ENCODE results near the gene PXN. TPM values are rescaled to one million over a fixed set of nuclear protein-coding genes. Genes with fewer than 3 reads are reported as not detected.

Gene PXN
- total RNA-seq, 2 donors from 2014 or later, result 29.3 to 35.9 TPM

DNA sequence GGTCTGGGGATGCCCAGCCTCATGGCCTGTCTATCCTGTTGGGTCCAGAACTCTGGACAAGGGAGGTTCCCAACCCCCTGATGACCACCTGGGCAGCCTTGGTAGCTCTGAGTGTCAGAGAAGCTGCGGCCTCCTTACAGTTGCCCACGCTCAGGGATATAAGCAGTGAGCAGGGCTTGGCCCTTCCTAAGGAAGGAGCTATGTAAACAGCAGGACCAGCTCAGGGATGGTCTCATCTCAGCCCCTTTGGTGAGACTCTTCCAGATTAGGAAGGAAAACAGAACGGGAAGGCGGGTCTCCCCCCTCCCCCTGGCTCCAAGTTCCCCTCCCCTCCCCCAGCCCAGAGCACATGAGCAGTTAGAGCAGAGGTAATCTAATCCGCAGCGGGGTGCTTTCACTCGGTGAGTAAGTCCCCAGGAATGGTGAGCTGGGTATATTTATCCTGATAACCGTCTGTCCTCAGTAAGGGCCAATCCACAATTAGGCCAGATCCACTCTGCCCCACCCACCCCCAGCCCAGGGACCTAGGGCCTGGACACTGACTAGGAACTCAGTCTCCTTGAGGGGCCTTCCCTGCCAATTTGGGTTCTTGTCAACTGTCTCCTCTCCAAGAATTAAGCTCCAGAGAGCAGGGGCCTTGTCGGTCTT, 35.1 kb downstream of the PXN start:
- DNase-seq (peak; percentile 47 to 70 (median 63)), ATAC-seq (peak; percentile 15)
- H3K36me3 ChIP-seq (replicated peaks in 1 of 2; ENCODE audit: insufficient read depth in 1 of 2, low read depth in 2 of 2), result no peaks in the 10 kb centered on the region
- no peak overlapping the region for H3K4me3 ChIP-seq
- TF ChIP-seq, protein P1, sequence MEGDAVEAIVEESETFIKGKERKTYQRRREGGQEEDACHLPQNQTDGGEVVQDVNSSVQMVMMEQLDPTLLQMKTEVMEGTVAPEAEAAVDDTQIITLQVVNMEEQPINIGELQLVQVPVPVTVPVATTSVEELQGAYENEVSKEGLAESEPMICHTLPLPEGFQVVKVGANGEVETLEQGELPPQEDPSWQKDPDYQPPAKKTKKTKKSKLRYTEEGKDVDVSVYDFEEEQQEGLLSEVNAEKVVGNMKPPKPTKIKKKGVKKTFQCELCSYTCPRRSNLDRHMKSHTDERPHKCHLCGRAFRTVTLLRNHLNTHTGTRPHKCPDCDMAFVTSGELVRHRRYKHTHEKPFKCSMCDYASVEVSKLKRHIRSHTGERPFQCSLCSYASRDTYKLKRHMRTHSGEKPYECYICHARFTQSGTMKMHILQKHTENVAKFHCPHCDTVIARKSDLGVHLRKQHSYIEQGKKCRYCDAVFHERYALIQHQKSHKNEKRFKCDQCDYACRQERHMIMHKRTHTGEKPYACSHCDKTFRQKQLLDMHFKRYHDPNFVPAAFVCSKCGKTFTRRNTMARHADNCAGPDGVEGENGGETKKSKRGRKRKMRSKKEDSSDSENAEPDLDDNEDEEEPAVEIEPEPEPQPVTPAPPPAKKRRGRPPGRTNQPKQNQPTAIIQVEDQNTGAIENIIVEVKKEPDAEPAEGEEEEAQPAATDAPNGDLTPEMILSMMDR (IDR thresholded peaks at IDR 0.05), result no peak
- no peak for TF ChIP-seq POLR2A (IDR thresholded peaks at IDR 0.05)
- intact Hi-C loops (cut with DNase I), result no loop called here
- H3K27ac ChIP-seq, result peak overlapping the region; percentile 80 to 88 (median 81)
- peaks cover 83% of the 10 kb centered on the region for H3K4me1 ChIP-seq
- no peaks in the 10 kb centered on the region for H3K9me3 ChIP-seq
- 26 to 58% methylated on average over 3 to 9 of the region's 9 CpGs for WGBS, 2 donors
- no peaks in the 10 kb centered on the region for H3K27me3 ChIP-seq

DNA sequence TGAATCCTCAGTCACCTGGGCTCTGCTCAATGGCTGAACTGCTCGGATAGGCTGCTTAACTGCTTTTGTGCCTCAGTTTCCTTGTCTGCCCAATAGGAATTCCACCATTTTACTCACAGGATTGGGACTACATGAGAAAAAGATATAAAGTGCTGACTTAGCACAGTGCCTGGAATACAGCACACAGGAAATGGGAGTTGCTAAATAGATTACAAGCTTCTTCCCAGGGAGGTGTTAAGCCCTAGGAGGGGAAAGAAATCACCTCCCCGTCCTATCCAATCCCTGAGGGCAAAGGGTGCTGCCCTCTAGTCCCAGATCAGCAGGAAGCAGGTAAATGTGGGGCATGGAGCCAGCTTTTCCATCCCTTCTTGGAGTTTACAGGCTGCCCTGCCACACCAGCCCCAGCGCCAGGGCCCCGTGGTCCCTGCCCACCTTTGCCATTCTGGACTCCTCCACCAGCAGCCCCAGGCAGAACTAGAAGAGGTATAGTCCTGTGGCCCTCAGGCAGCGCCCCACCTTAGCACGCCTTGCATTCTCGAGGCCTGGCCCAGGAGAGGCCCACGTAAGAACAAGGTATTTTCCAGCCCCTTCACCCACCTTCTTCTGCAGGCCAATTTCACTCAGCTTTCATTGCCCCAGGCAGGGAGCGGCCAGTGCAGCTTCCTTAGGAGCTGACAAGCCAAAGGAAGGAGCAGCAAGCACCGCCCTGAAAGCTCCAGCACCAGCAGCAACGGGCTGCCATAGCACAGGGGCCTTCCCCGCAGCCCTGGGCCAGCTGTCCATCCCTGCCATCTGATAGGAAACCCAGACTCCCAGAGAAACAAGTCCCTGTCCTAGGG, 35.8 kb downstream of the PXN start:
- H3K9me3 ChIP-seq, result no peaks in the 10 kb centered on the region
- intact Hi-C loops (cut with DNase I), result loop anchor here (5.0 kb wide), 1 partner anchor 38 kb away; the partner anchor contains the start of gene PXN
- H3K27me3 ChIP-seq, result no peaks in the 10 kb centered on the region
- H3K36me3 ChIP-seq (replicated peaks in 1 of 2; ENCODE audit: insufficient read depth in 1 of 2, low read depth in 2 of 2), result no peaks in the 10 kb centered on the region
- peak overlapping the region; percentile 80 to 88 (median 81) for H3K27ac ChIP-seq
- WGBS, 2 donors, result 59 to 64% methylated on average over 11 to 12 of the region's 12 CpGs
- peaks cover 83% of the 10 kb centered on the region for H3K4me1 ChIP-seq
- ATAC-seq (no peak), DNase-seq (no peak)
- TF ChIP-seq POLR2A (IDR thresholded peaks at IDR 0.05), result no peak
- TF ChIP-seq, protein P1 (IDR thresholded peaks at IDR 0.05), result no peak
- H3K4me3 ChIP-seq, result no peak overlapping the region

DNA sequence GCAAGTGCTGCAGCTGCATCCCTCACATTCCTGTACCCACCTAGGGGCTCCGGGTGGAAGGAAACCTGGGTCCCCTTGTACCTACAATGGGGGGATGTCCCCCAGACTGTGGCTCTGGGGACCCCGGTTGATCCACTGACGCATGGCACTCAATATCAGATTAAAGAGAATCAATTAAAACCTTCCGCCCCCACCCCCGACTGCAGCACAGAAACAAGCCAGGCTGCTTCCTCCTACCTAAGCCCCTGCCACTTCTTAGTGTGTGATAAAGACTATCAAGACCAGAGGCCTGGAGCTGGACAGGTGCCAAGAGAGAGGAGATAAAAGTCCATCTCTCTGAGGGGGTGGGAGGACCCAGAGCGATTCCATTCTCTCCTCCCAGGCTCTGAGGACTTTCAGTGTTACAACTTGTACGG, 36.5 kb downstream of the PXN start:
- DNase-seq (peak in 1 of 4 donors; percentile 43), ATAC-seq (no peak)
- Histone ChIP-seq H3K27ac (peak overlapping the region; percentile 80 to 88 (median 81)), H3K4me1 (peaks cover 83% of the 10 kb centered on the region), H3K9me3 (no peaks in the 10 kb centered on the region), H3K4me3 (no peak overlapping the region), H3K36me3 (replicated peaks in 1 of 2; ENCODE audit: insufficient read depth in 1 of 2, low read depth in 2 of 2) (no peaks in the 10 kb centered on the region), H3K27me3 (no peaks in the 10 kb centered on the region)
- intact Hi-C loops (cut with DNase I), result loop anchor here (5.0 kb wide), 1 partner anchor 38 kb away; the partner anchor contains the start of gene PXN
- WGBS, 2 donors, result 28 to 50% methylated on average over 6 to 7 of the region's 7 CpGs
- no peak for TF ChIP-seq POLR2A (IDR thresholded peaks at IDR 0.05)
- TF ChIP-seq, protein P1 (IDR thresholded peaks at IDR 0.05), result no peak

- 13 to 18% methylated on average over 7 to 23 of the region's 23 CpGs for WGBS, 2 donors
- no peaks in the 10 kb centered on the region for H3K36me3 ChIP-seq (replicated peaks in 1 of 2; ENCODE audit: insufficient read depth in 1 of 2, low read depth in 2 of 2)
- no peaks in the 10 kb centered on the region for H3K27me3 ChIP-seq
- H3K9me3 ChIP-seq, result no peaks in the 10 kb centered on the region
- peaks cover 84% of the 10 kb centered on the region for H3K4me1 ChIP-seq
- H3K4me3 ChIP-seq, result no peak overlapping the region
- DNase-seq (peak; percentile 90 to 92 (median 90)), ATAC-seq (peak; percentile 73)
- peak overlapping the region; percentile 35 to 88 (median 80) for H3K27ac ChIP-seq
- no peak for TF ChIP-seq POLR2A (IDR thresholded peaks at IDR 0.05)
- TF ChIP-seq, protein P1 (IDR thresholded peaks at IDR 0.05), result peak; percentile 89 to 99 (median 98)
- intact Hi-C loops (cut with DNase I), result loop anchor here (5.0 kb wide), 1 partner anchor 39 kb away; the partner anchor contains the start of gene PXN
These were observed 37.0 kb downstream of the PXN start for GRCh38 chr12:120228291-120229070.

All from body of pancreas (tissue), 4 donors.